Rectal smooth muscle tissue (tissue), 1 donor: ENCODE data around the gene ATP6V0E1.

ENCODE experiments used
- H3K27ac ChIP-seq: one replicate; pipeline ENCODE4 v1.7.0; 2013; ENCODE audit warnings: low read depth, low read length, inconsistent platforms
- H3K27me3 ChIP-seq: one replicate; pipeline ENCODE4 v1.7.0; 2013; ENCODE audit warnings: low read length; ENCODE audit not compliant: control insufficient read depth, insufficient read depth
- H3K36me3 ChIP-seq: one replicate; pipeline ENCODE4 v1.7.0; 2013; ENCODE audit warnings: low read length; ENCODE audit not compliant: control insufficient read depth, insufficient read depth
- H3K4me1 ChIP-seq: one replicate; pipeline ENCODE4 v1.7.0; 2013; ENCODE audit warnings: low read length; ENCODE audit not compliant: control insufficient read depth, insufficient read depth
- H3K4me3 ChIP-seq: one replicate; pipeline ENCODE4 v1.7.0; 2013; ENCODE audit warnings: low read length
- H3K9ac ChIP-seq: one replicate; pipeline ENCODE4 v1.7.0; 2013; ENCODE audit warnings: low read length

The ATP6V0E1 gene

DNA sequence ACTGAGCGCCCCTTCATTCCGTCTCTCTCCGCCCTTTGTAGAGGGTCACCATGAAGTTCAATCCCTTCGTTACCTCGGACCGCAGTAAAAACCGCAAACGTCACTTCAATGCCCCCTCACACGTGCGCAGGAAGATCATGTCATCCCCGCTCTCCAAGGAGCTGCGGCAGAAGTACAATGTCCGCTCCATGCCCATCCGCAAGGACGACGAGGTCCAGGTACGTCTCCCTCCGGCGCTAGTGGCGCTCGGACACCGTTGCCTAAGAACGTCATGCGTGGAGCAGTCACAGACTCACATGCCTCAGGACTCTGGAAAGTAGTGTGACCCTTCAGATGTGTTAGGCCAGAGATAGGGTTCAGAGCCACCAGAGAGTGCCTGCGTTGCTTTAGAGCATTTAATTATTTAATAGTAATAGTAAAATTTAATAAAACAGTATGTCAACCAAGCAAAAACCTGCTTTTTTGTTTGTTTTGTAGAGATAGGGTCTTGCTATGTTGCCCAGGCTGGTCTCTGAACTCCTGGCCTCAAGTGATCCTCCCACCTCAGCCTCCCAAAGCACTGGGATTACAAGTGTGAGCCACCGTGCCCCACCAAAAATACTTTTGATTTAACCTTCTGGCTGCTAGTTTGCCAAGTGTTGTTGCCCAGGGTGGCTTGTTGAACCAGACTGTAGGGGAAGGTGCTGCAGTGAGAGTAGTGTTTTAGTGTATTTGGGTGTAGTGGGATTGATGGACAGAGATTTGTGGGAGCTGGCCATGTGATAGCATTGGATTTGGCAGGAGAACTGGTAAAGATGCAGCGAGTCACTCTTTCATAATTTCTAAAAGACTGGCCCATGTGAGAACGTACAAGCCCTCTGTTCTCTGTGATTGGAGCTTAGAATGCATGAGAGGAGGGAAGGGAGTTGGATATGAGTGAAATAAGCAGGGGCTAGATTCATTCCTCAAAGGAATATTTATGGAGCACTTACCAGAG is 23.5 kb upstream of the ATP6V0E1 start:
- peak overlapping the region; percentile 100 for H3K4me3 ChIP-seq
- peak overlapping the region; percentile 90 for H3K27ac ChIP-seq
- H3K36me3 ChIP-seq: peaks cover 8% of the 10 kb centered on the region
- H3K4me1 ChIP-seq: peaks cover 7% of the 10 kb centered on the region
- H3K27me3 ChIP-seq: no peaks in the 10 kb centered on the region
- H3K9ac ChIP-seq: peak overlapping the region; percentile 100

DNA sequence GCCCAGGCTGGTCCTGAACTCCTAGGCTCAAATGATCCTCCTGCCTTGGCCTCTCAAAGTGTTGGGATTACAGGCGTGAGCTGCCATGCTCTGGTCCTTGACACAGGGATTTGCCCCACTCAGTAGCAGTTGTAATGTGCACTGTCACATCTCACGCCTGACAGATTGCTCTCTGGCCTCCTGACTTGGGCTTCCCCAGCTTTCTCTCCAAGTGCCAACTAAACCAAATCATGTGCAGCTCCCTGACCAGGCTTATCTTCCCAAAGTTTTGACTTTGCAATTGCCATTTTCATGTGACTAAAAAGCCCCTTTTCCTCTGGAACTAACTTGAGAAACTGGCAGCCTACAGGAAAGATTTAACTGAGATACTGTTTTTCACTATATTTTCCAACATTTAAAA is 13.7 kb upstream of the ATP6V0E1 start:
- Histone ChIP-seq H3K4me3 (no peak overlapping the region), H3K9ac (no peak overlapping the region), H3K4me1 (no peaks in the 10 kb centered on the region), H3K27ac (no peak overlapping the region), H3K36me3 (peaks cover 11% of the 10 kb centered on the region), H3K27me3 (no peaks in the 10 kb centered on the region)

DNA sequence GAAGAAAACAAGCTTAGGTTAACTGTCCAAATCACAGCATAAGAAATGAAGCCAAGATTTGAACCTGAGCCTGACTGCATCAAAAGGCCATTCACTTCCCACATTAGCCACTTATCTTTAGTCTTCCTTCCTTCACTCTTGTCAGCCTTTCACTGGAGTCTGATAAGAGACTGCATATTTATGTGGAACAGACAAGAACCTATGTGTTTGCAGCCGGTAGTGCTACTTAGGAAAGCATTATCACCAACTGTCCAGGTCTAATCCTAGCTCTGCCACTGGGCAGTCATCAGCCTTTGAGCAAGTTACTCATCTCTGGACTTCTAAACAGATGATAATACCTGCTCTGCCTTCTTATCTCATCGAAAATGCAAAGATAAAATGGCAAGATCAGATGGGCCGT is 12.1 kb upstream of the ATP6V0E1 start:
- no peak overlapping the region for H3K9ac ChIP-seq
- no peak overlapping the region for H3K27ac ChIP-seq
- no peaks in the 10 kb centered on the region for H3K27me3 ChIP-seq
- peaks cover 9% of the 10 kb centered on the region for H3K36me3 ChIP-seq
- no peaks in the 10 kb centered on the region for H3K4me1 ChIP-seq
- no peak overlapping the region for H3K4me3 ChIP-seq

DNA sequence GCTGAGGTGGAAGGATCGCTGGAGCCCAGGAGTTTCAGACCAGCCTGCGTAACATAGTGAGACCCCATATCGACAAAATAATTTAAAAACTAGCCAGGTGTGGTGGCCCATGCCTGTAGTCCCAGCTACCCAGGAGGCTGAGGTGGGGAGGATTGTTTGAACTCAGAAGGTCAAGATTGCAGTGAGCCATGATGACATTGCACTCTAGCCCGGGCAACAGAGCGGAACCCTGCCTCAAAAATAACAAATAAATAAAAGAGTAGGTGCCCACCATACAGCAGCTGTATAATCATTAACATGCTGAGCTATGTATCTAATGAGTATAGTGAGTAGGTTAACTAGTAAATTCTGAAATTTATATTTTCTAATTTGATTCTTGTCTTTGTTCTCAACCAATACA is 11.0 kb upstream of the ATP6V0E1 start:
- peaks cover 9% of the 10 kb centered on the region for H3K36me3 ChIP-seq

DNA sequence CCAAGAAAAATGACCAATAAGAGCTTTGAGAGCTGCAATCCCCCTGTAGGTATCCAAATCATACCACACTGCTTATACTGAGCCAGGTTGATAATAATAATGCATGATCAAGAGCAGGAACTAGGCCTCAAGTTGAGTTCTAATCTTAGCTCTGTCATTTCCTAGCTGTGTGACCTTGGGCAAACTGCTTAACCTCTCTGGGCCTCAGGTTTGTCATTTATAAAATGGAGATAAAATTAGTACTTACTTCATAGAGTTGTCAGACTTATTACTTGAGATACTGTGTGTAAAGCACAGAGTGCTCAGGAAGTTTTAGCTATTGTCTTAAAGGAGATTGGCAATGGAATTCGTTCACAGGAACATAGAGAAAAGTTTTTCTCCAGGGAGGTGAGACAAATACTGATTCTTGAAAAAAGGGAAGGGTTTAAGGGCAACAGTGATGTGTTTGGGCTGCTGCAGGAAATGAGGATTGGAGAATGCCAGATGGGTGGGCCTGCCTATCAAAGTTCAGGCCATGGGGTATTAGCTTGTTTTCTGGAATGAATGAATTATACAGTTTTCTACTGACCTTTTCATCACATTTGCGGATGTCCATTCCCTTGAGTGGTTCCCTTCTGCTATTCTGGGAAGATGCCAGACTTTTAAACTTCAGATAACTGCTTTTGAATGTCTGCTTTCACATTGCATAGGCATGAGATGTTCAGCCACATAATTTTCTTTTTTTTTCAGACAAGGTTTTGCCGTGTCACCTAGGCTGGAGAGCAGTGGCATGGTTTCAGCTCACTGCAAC is 10.2 kb upstream of the ATP6V0E1 start:
- Histone ChIP-seq H3K4me3 (no peak overlapping the region), H3K9ac (no peak overlapping the region), H3K4me1 (no peaks in the 10 kb centered on the region), H3K27ac (no peak overlapping the region), H3K36me3 (peaks cover 8% of the 10 kb centered on the region), H3K27me3 (no peaks in the 10 kb centered on the region)

More for the DNA sequence above, 11.0 kb upstream of the ATP6V0E1 start:
- Histone ChIP-seq H3K4me1 (no peaks in the 10 kb centered on the region), H3K9ac (no peak overlapping the region), H3K27ac (no peak overlapping the region), H3K27me3 (no peaks in the 10 kb centered on the region), H3K4me3 (no peak overlapping the region)

DNA sequence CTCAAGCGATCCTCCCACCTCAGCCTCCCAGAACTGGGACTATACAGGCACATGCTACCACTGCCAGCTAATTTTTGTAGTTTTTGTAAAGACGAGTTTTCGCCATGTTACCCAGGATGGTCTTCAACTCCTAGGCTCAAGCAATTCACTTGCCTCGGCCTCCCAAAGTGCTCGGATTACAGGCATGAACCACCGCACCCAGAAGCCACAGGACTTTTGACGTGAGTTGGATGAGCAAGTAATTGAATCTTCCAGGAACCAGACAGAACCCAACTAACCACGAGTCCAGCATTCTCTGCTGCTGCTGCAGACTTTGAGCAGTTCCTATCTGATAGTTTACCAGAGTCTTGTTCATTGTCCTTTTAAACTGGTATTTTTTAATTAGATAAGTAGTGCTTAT is 9.6 kb upstream of the ATP6V0E1 start:
- H3K36me3 ChIP-seq: peaks cover 6% of the 10 kb centered on the region
- no peak overlapping the region for H3K4me3 ChIP-seq
- no peak overlapping the region for H3K9ac ChIP-seq
- no peak overlapping the region for H3K27ac ChIP-seq
- H3K4me1 ChIP-seq: no peaks in the 10 kb centered on the region
- no peaks in the 10 kb centered on the region for H3K27me3 ChIP-seq

DNA sequence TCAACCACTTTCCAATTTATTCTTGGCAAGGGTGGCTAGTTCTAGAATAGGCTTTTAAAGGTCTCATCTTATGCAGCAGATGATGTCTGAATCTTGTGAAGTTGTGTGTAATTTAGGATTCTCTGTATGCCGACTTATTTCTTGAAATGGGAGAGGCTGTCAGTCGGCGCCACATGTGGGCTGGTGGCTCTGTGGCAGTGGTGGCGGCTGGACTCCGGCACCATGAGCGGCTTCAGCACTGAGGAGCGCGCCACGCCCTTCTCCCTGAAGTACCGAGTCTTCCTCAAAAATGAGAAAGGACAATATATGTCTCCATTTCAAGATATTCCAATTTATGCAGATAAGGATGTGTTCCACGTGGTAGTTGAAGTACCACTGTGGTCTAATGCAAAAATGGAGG is 8.3 kb upstream of the ATP6V0E1 start:
- H3K9ac ChIP-seq: no peak overlapping the region
- no peaks in the 10 kb centered on the region for H3K27me3 ChIP-seq
- H3K27ac ChIP-seq: no peak overlapping the region
- H3K36me3 ChIP-seq: no peaks in the 10 kb centered on the region
- no peaks in the 10 kb centered on the region for H3K4me1 ChIP-seq
- no peak overlapping the region for H3K4me3 ChIP-seq

DNA sequence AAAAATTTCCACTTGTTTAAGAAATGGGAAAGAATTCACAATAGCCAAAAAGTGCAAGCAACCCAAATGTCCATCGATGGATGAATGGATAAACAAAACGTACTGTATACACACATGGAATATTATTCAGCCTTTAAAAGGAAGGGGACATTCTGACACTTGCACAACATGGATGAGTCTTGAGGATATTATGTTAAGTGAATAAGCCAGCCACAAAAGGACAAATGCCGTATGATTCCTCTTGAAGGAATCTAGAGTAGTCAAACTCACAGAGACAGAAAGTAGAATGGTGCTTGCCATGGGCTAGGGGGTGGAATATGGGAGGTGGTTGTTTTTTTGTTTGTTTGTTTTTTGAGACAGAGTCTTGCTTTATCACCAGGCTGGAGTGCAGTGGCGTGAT is 3.8 kb upstream of the ATP6V0E1 start:
- H3K27ac ChIP-seq: no peak overlapping the region
- H3K4me3 ChIP-seq: no peak overlapping the region
- no peak overlapping the region for H3K9ac ChIP-seq

DNA sequence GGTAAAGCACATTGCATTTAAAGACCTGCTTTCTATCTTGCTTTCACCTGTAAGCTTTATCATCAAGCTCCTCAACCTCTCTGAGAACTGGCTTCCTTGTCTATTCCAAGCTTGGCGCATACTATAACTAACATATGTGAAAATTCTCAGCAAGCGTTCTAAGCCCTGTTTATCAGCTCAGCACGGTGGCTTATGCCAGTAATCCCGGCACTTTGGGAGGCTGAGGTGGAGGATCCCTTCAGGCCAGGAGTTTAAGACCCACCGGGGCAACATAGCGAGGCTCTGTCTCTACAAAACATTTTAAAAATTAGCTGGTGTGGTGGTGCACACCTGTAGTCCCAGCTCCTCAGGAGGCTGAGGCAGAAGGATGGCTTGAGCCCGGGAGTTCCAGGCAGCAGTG is 1.6 kb upstream of the ATP6V0E1 start:
- Histone ChIP-seq H3K4me1 (peaks cover 3% of the 10 kb centered on the region), H3K36me3 (peaks cover 2% of the 10 kb centered on the region), H3K4me3 (no peak overlapping the region), H3K27me3 (no peaks in the 10 kb centered on the region), H3K27ac (no peak overlapping the region), H3K9ac (no peak overlapping the region)

More for the DNA sequence above, 3.8 kb upstream of the ATP6V0E1 start:
- peaks cover 2% of the 10 kb centered on the region for H3K36me3 ChIP-seq
- no peaks in the 10 kb centered on the region for H3K4me1 ChIP-seq
- H3K27me3 ChIP-seq: no peaks in the 10 kb centered on the region

DNA sequence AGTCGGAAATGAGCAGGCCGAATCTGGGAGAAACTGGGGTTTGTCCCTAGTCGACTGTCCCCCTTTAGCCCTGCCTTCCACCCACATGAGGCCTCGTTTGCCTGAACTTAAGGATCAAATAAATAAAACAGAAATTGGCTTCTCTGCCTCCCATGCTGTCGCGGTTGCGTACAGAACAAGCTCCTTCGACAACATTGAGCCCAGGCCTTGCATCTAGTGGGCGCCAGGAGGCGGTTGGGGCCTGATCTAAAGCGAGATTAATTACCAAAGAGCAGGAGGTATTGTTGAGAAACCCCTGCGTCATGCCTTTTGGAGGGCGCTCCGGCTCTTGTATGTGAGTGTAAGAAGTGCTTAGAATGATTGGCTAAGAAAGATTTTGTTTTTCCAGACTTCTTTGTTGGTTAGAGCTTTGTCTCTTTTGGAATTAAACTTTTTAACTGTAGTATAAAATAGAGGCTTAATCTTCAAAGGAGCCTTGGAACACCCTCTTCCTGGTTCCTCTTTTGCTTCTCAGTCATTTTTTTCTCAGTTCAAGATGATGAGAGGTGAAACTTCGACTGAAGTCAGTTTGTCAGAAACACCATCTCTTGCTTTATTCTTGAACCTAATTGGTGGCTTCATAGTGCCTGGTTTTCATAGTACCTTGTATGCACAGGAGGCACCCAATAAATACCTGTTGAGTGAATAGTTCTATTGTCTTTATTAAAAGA is 828 bp downstream of the ATP6V0E1 start:
- Histone ChIP-seq H3K4me3 (peak overlapping the region; percentile 99), H3K27me3 (no peaks in the 10 kb centered on the region), H3K36me3 (peaks cover 4% of the 10 kb centered on the region), H3K9ac (peak overlapping the region; percentile 98), H3K4me1 (peaks cover 3% of the 10 kb centered on the region), H3K27ac (peak overlapping the region; percentile 95)

DNA sequence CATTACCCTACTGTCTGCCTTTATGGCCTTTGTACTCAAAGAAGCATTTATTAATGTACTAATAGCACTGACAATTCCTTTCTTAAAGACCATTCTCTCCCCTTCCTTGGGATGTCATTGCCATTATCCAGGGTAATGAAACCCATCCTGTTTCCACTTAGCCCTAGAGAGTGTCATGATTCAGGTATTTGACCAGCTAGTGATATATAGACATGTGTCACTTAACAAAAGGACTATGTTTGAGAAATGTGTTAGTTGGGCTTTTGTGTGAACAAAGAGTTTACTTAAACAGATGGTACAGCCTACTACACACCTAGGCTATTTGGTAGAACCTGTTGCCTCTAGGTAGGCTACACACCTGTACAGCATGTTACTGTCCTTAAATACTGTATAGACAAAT is 2.0 kb downstream of the ATP6V0E1 start:
- Histone ChIP-seq H3K4me3 (no peak overlapping the region), H3K27me3 (no peaks in the 10 kb centered on the region), H3K27ac (no peak overlapping the region), H3K9ac (no peak overlapping the region), H3K4me1 (peaks cover 3% of the 10 kb centered on the region), H3K36me3 (peaks cover 4% of the 10 kb centered on the region)

DNA sequence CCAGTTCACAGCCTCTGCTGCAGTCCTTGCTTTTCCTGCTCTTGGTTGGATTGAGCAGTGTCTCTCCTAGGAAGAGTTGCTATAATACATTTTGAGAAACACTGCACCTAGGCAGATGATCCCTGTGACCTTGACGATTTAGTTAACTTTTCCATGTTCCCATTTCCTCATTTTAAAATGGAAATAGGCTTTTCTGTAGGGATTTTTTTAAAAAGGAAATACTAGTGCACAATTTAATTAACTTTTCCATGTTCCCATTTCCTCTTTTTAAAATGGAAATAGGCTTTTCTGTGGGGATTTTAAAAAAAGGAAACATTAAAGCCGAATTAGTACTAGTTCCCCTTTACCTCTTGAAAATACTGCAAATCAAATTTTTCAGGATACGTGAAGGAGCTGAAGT is 4.7 kb downstream of the ATP6V0E1 start:
- Histone ChIP-seq H3K27ac (no peak overlapping the region), H3K9ac (no peak overlapping the region), H3K4me3 (no peak overlapping the region), H3K36me3 (peaks cover 9% of the 10 kb centered on the region), H3K4me1 (peaks cover 3% of the 10 kb centered on the region), H3K27me3 (no peaks in the 10 kb centered on the region)
